GM19099 (cell line): Measurements from ENCODE around the gene NPHS2.

Experiments used
- POLR2A ChIP-seq: IDR thresholded peaks from 3 replicates; pipeline ENCODE4 v1.6.1; 2011; ENCODE audit warnings: low read depth; ENCODE audit not compliant: insufficient read length; ENCODE audit errors: extremely low read depth

The NPHS2 gene

DNA sequence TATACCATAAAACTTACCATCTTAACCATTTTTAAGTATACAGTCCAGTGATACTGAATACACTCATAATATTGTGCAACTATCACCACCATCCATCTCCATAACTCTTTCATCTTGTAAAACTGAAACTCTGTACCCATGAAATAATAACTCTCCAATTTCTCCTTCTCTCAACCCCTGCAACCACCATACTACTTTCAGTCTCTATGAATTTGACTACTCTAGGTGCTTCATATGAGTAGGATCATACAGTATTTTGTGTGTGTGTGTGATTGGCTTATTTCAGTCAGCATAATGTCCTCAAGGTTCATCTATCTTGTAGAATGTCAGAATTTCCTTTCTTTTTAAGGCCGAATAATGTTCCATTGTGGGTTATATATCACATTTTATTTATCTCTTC lies 17.7 kb downstream of the NPHS2 start:
- TF ChIP-seq POLR2A, result no peak

GRCh38 chr1:179554427-179554826 lies 21.3 kb downstream of the NPHS2 start:
- TF ChIP-seq POLR2A, result no peak

DNA sequence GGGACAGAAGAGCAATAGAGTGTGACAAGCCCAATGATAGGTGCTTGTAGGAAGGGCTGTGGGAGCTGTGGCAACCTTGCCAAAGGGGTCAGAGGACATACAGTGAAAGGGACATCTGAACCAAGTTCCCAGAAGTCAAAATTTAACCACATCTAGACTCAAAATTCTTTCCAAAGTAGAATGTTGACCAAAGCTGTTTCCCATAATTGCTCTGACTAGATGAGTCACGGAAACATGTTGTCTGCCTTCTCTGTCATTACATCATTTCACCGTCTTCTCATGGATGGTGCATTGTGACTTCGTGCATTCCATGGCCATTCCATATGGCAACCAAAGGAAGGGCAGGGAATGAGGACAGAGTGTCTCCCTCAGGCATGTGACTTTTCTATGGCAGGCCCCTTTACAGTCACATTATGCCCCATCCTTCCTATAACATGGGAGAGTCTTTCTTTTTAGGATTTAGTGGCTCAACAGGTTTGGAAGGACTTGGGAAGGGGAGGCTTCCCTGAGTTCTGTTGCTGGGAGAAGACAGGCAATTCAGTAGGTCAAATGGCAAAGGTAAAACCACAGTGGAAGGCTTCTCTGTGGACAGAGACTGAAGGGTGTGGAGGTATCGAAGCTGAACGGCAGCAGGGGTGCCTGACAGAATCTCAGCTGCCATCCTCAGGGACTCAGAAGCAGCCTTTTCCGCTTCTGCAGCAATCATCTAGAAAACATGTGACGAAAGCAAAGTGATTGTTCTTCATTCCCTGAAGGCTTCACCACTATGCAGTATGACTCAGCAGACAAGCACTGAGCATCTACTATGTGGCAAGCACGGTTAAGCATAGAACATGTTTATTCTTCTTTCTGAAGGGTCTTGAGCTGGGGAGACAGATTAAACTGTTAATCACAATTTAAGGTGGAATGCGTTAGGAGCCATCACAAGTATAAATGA lies 24.7 kb downstream of the NPHS2 start:
- TF ChIP-seq POLR2A, result no peak

DNA sequence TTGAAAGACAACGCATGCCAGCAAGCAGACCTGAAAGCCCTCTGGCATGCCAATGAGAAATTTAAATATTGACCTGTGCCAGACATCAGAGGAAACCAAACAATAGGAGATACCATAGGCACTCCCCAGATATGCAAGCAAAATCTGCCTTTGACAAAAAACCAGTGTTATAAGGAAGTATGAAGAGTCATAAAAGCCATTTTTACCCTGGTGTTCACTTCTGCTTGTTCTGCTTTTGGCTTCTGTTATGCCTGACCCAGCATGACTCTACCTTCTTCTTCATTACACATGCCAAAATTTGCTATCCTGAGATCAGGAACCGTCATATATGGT lies 26.4 kb downstream of the NPHS2 start:
- no peak for TF ChIP-seq POLR2A

GRCh38 chr1:179548666-179549367 lies 26.9 kb downstream of the NPHS2 start:
- TF ChIP-seq POLR2A, result no peak

DNA sequence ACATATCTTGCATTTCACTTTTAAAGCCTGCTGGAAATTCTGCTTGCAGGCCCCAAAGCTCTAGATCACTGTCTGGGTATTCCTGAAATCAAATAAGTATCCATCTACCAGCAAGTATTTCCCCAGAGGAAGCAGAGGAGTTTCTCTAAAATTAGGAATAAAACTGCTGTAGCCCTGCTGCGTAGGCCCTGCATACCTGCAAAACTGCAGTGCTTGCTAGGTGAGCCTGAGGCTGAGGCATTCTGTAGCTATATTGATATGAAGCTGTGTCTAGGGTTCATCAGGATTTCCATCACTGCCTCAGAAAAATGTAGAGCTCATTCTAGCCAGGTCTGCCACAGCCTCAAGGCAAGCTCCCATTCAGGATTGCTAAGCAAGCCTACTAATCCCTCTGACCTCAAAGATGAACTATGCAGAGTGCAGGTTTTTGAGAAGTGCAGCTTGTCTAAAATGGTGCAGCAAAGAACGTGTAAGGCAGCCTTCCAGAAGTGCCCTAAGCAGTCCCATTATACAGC lies 28.7 kb downstream of the NPHS2 start:
- no peak for TF ChIP-seq POLR2A

DNA sequence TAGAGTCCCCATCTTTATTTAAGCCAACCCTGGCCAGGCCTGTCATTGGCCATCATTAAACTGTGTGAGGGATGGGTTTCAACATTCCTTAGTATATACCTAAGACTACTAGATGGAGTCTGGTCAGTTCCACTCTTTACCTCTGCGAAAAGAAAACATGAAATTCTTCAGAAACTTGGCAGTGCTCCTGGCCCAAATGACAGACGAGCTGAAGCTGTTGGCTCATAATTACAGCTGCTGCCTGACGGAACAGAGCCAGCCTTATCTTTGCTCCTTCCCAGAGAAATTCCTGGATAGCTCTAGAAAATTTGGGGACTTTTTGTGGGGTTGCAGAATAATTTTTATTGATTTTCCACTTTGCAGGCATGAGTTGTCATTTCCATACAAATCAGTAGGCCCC lies 30.4 kb downstream of the NPHS2 start:
- TF ChIP-seq POLR2A, result no peak

DNA sequence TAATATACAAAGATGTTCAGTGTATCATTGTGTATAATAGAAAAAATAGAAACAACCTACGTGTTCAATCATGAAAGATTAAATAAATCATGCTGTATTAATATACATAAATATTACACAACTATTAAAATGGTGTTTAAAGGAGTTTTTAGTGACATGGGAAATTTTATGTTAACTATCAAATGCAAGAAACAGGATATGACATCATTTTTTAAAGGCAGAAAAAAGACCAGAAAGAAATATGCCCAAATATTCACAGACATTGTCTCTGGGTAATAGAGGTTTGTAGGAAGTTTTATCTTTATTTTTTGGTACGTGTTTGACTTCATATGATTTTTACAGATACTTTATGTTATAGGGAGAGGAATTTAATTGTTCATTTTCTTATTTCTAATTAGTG lies 34.0 kb downstream of the NPHS2 start:
- no peak for TF ChIP-seq POLR2A

DNA sequence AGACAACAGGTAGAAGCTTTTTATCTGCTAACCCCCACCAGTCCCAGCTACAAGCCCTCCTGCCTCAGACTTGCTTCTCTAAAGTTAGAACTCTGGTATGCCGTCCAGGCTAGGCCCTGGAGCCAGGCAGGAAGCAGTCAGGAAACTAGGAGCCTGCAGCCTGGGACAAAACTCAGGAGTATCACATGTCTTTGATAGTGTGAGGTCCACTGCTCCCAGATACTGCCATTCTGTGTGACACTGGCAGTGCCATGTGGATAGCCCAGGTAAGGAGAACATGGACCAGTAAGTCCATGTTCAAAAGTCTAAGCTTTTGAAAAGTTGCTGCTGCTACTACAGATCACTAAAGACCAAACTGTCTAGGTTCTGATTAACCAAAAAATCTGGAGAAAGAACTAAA lies 45.4 kb downstream of the NPHS2 start:
- no peak for TF ChIP-seq POLR2A

- TF ChIP-seq POLR2A, result no peak
Measured at GRCh38 chr1:179529482-179530195, 46.1 kb downstream of the NPHS2 start.

DNA sequence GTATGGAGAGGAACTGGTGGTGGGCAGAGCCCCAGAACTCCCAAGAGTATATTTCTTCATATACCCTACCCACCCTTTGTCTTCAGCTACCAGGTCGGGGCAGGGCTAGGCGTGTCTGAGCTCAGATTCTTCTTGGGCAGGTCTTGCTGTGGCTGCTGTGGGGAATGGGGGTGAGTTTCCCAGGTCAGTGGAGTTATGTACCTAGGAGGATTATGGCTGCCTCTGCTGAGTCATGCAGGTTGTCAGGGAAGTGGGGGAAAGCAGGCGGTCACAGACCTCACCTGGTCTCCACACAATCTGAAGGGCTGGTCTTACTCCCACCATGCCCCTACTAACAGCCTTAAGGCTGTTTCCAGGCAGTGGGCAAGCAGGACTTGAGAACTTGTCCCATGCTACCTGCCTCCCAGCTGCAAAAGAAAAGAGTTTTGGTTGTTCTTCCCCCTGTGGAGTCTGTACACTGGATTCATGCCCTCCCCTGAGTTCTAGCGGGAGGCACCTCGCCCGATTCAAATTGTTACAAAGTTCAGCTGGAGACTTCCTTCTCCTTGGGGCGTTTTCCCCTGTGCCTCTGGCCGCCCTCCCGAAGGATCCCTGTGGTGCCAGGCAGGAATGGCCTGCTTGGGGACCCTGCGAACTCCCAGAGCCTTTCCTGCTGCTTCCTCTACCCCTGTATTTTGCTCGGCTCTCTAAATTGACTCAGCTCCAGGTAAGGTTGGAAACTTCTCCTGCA lies 58.6 kb downstream of the NPHS2 start:
- TF ChIP-seq POLR2A, result no peak

GRCh38 chr1:179510038-179510437 lies 65.7 kb downstream of the NPHS2 start:
- TF ChIP-seq POLR2A, result no peak

DNA sequence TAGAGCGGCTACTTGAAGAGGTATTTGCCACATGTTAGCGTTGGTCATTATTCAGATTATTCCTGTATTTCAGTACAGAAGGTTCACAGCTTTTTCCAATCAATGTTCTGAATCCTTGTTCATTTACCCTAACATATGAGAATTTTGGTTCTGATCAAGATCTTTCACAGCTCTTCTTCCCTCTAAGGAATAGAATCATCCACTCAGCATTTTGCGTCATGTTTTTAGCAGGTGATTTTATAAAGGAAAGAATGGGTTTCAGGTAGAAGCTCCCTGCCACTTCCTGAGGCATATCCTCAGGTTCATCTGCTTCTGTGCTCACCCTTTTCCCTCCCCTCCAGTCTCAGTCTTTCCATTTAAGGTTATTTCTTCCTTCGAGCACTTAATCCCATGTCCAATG lies 66.4 kb downstream of the NPHS2 start:
- no peak for TF ChIP-seq POLR2A

- no peak for TF ChIP-seq POLR2A
Measured at GRCh38 chr1:179506199-179506598, 69.5 kb downstream of the NPHS2 start.
